HUES6 (cell line): ENCODE measurements around the gene CERS6.
A peak's percentile ranks its signal among the peaks of the same experiment; 100 is the strongest.

Experiments used
- H3K27ac ChIP-seq: 2 replicates; pipeline ENCODE4 v1.7.0; 2013; ENCODE audit warnings: low read depth, mild to moderate bottlenecking, low read length, inconsistent platforms
- H3K27me3 ChIP-seq: 2 replicates; pipeline ENCODE4 v1.6.1; 2013; ENCODE audit warnings: low read length; ENCODE audit not compliant: control insufficient read depth, insufficient read depth
- H3K36me3 ChIP-seq: 2 replicates; pipeline ENCODE4 v1.6.1; 2013; ENCODE audit warnings: low read length; ENCODE audit not compliant: control insufficient read depth, insufficient read depth
- H3K4me1 ChIP-seq: 2 replicates; pipeline ENCODE4 v1.6.1; 2013; ENCODE audit warnings: low read length; ENCODE audit not compliant: control insufficient read depth, insufficient read depth
- H3K4me3 ChIP-seq: 2 replicates; pipeline ENCODE4 v1.5.1; 2013; ENCODE audit warnings: low read depth, low read length
- H3K9ac ChIP-seq: one replicate; pipeline ENCODE4 v1.6.1; 2013; ENCODE audit warnings: mild to moderate bottlenecking, low read length
- H3K9me3 ChIP-seq: 2 replicates; pipeline ENCODE4 v1.6.1; 2013; ENCODE audit warnings: low read depth, low read length; ENCODE audit not compliant: control insufficient read depth, insufficient read depth

The CERS6 gene

GRCh38 chr2:168552450-168552856, 96.4 kb downstream of the CERS6 start:
- Histone ChIP-seq H3K9me3 (no peaks in the 10 kb centered on the region), H3K4me1 (peaks cover 25% of the 10 kb centered on the region), H3K4me3 (peak overlapping the region; percentile 39), H3K9ac (peak overlapping the region; percentile 41), H3K27me3 (no peaks in the 10 kb centered on the region), H3K27ac (peak overlapping the region; percentile 80), H3K36me3 (peaks cover 4% of the 10 kb centered on the region; the same call in 1 of the 2 replicates)

DNA sequence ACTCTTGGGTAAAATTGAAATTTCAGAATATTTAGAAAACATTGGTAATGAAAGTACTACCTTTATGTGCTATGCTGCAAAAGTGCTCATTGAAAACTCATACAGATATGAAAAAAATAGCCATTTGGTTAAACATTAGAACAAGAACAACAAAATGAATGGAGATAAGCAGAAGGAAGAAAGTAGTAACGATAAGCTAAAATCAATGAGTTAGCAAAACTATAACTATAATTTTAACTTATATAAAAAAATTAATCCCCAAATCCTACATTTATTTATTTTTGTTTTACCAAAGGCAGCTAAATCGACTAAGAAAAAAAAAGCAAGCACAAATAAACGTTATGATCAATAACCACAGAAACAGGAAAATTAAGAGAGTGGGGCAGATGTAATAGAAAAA, 99.2 kb downstream of the CERS6 start:
- no peak overlapping the region for H3K4me3 ChIP-seq
- H3K27ac ChIP-seq = no peak overlapping the region
- H3K9ac ChIP-seq = no peak overlapping the region
- no peaks in the 10 kb centered on the region for H3K27me3 ChIP-seq
- H3K4me1 ChIP-seq = peaks cover 25% of the 10 kb centered on the region
- no peaks in the 10 kb centered on the region for H3K9me3 ChIP-seq
- no peaks in the 10 kb centered on the region for H3K36me3 ChIP-seq

- Histone ChIP-seq H3K27me3 (no peaks in the 10 kb centered on the region), H3K36me3 (no peaks in the 10 kb centered on the region), H3K4me1 (no peaks in the 10 kb centered on the region), H3K9ac (no peak overlapping the region), H3K9me3 (no peaks in the 10 kb centered on the region), H3K27ac (no peak overlapping the region), H3K4me3 (no peak overlapping the region)
Measured at GRCh38 chr2:168559187-168559586, 103.1 kb downstream of the CERS6 start.

DNA sequence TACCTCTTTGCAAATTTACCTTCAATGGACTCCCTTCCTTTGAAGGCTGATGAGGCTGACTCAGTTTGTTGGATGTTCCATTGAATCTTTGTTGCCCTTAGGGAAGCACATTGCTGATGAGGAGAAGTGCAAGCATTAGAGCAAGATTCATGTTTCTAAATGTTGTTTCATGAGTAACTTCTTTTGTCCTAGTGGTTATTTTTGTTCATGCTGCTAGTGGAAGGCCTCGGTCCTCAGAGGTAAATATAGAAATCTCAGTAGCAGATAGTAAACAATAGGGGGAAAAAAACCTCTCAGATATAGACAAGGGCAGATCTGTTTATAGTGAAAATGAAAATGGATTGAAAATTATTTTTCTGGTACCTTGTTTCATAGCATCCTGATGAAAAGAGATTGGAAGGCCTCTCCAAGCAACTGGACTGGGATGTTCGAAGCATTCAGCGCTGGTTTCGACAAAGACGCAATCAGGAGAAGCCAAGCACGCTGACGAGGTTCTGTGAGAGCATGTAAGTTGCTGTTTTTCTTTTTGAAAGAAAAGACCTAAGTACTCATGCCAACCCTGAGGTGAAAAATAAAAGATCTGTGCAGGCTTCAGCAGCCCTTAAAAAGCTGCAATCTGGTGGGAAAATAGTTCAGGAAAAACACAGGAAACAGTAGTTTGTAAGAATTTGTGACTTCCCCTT, 104.9 kb downstream of the CERS6 start:
- no peak overlapping the region for H3K9ac ChIP-seq
- H3K9me3 ChIP-seq = no peaks in the 10 kb centered on the region
- no peaks in the 10 kb centered on the region for H3K36me3 ChIP-seq
- H3K4me3 ChIP-seq = no peak overlapping the region
- H3K4me1 ChIP-seq = no peaks in the 10 kb centered on the region
- H3K27me3 ChIP-seq = no peaks in the 10 kb centered on the region
- no peak overlapping the region for H3K27ac ChIP-seq

- no peaks in the 10 kb centered on the region for H3K4me1 ChIP-seq
- no peaks in the 10 kb centered on the region for H3K9me3 ChIP-seq
- no peak overlapping the region for H3K9ac ChIP-seq
- no peak overlapping the region for H3K27ac ChIP-seq
- no peaks in the 10 kb centered on the region for H3K27me3 ChIP-seq
- no peaks in the 10 kb centered on the region for H3K36me3 ChIP-seq
- H3K4me3 ChIP-seq = no peak overlapping the region
Measured at GRCh38 chr2:168561991-168562390, 105.9 kb downstream of the CERS6 start.

DNA sequence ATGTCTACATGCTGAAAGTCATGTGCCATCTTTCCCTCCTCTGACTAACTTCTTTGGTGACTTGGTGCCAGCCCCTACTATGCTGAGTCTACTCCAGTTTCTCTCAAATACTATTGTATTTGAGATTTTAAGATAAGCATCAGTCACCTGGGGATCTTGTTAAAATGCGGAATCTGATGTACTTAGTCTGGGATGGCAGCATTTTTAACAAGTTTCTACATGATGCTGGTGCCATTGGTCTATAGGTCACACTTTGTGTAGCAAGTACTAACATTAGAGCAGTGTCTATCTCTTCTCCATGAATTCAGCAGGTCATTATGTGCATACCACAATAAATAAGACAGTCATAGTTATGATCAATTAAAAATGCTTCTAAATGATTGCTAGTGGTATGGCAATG, 106.9 kb downstream of the CERS6 start:
- Histone ChIP-seq H3K4me3 (no peak overlapping the region), H3K4me1 (no peaks in the 10 kb centered on the region), H3K9ac (no peak overlapping the region), H3K9me3 (no peaks in the 10 kb centered on the region), H3K27ac (no peak overlapping the region), H3K27me3 (no peaks in the 10 kb centered on the region), H3K36me3 (no peaks in the 10 kb centered on the region)

DNA sequence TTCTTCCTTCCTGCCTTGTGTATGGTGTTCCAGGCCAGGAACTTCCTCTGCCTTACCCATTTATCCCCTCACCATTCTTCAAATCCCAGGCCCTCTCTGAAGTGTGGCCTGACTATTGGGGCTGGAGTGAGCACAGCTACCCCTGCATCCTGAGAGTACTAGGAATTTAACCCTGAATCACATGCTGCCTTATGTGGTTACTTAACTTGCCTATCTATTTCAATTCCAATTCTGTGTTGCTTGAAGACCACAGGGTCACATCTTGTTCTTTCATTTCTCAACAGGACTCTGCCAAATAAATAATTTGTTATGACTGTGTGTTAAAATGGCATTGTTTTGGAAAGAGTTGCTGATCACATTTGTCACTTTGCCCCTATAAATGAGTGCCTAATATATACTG, 108.6 kb downstream of the CERS6 start:
- Histone ChIP-seq H3K36me3 (no peaks in the 10 kb centered on the region), H3K9me3 (no peaks in the 10 kb centered on the region), H3K4me3 (no peak overlapping the region), H3K9ac (no peak overlapping the region), H3K27me3 (no peaks in the 10 kb centered on the region), H3K4me1 (no peaks in the 10 kb centered on the region), H3K27ac (no peak overlapping the region)

DNA sequence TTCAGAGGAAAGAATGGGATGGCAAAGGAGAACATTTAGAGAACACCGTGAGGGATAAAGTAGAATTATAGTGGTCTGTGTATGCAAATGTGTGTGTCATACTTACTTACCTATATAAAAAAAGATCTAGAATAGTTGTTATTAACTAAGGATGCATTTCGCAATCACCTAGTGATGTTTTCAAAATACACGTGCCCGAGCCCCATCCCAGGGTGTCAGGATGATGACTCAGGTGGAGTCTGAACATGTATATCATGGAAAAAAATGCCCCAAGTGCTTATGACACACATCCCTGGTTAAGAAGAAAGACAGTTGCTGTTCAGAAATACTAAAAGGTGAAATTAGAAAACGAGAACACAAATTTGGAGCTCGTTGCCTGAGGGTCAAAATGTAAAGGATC, 109.0 kb downstream of the CERS6 start:
- Histone ChIP-seq H3K9me3 (no peaks in the 10 kb centered on the region), H3K27ac (no peak overlapping the region), H3K9ac (no peak overlapping the region), H3K4me3 (no peak overlapping the region), H3K4me1 (no peaks in the 10 kb centered on the region), H3K36me3 (no peaks in the 10 kb centered on the region), H3K27me3 (no peaks in the 10 kb centered on the region)

GRCh38 chr2:168565512-168565911, 109.4 kb downstream of the CERS6 start:
- Histone ChIP-seq H3K27ac (no peak overlapping the region), H3K9ac (no peak overlapping the region), H3K9me3 (no peaks in the 10 kb centered on the region), H3K4me3 (no peak overlapping the region), H3K4me1 (no peaks in the 10 kb centered on the region), H3K36me3 (no peaks in the 10 kb centered on the region), H3K27me3 (no peaks in the 10 kb centered on the region)

- Histone ChIP-seq H3K36me3 (no peaks in the 10 kb centered on the region), H3K9me3 (no peaks in the 10 kb centered on the region), H3K4me1 (no peaks in the 10 kb centered on the region), H3K9ac (no peak overlapping the region), H3K4me3 (no peak overlapping the region), H3K27me3 (no peaks in the 10 kb centered on the region), H3K27ac (no peak overlapping the region)
Measured at GRCh38 chr2:168566974-168567665, 111.0 kb downstream of the CERS6 start.

DNA sequence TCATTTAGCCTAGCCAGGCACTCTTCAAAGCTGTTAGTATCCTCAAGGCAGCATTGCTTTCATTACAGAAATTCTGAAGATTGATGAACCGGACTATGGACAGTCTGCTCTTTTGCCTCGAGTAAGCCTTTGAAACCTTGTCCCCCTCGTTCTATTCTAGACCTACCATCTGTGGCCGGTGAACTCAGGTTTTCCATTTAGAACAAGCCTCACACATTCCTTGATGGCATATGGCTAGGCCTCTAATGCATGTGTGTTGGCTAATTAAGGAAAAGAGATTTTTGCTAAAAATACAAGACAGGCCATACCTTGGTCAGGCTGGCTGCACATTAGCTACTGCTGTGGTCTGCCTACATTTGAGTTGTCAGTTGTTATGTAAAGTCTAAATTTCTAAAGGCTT, 111.8 kb downstream of the CERS6 start:
- no peaks in the 10 kb centered on the region for H3K36me3 ChIP-seq
- H3K9me3 ChIP-seq = no peaks in the 10 kb centered on the region
- H3K4me3 ChIP-seq = no peak overlapping the region
- no peak overlapping the region for H3K27ac ChIP-seq
- H3K4me1 ChIP-seq = no peaks in the 10 kb centered on the region
- H3K27me3 ChIP-seq = no peaks in the 10 kb centered on the region
- no peak overlapping the region for H3K9ac ChIP-seq
